Activated B cell treated with CpG ODN at 0.5 μM for 24 hours (primary cell): Measurements from ENCODE around the gene JPH3. TPM values are rescaled to one million over a fixed set of nuclear protein-coding genes. Genes with fewer than 3 reads are reported as not detected.

Experiments used
- ATAC-seq: fragments of 200-7000 bp; cut with Tn5 transposase; one replicate; pipeline ENCODE4 v1.10.0; 2021; ENCODE audit warnings: low read depth, mild to moderate bottlenecking, moderate library complexity
- CTCF ChIA-PET: fragments of 350-600 bp; sonication (Branson Sonifier 250); formaldehyde crosslinking; loops from one replicate; lab custom pipeline; 2021; ENCODE audit warnings: antibody characterized with exemption; lab: Charles Lee
- POLR2A ChIA-PET: fragments of 350-600 bp; sonication (Branson Sonifier 250); formaldehyde crosslinking; loops from one replicate; lab custom pipeline; 2021; ENCODE audit warnings: antibody characterized with exemption; lab: Charles Lee
- DNase-seq: peaks from one replicate; pipeline ENCODE4 v3.0.0; 2022
- H3K27ac Mint-ChIP-seq: one replicate; pipeline ENCODE4 v1.8.0; 2020; ENCODE audit warnings: mixed read lengths
- H3K27me3 Mint-ChIP-seq: one replicate; pipeline ENCODE4 v1.8.0; 2021; ENCODE audit warnings: mixed read lengths
- H3K36me3 Mint-ChIP-seq: one replicate; pipeline ENCODE4 v1.8.0; 2021; ENCODE audit warnings: low read depth, mixed read lengths
- H3K4me1 Mint-ChIP-seq: one replicate; pipeline ENCODE4 v1.8.0; 2021; ENCODE audit warnings: mixed read lengths
- H3K4me3 Mint-ChIP-seq: one replicate; pipeline ENCODE4 v1.8.0; 2020; ENCODE audit warnings: mild to moderate bottlenecking, mixed read lengths
- H3K9me3 Mint-ChIP-seq: one replicate; pipeline ENCODE4 v1.8.0; 2020; ENCODE audit warnings: mixed read lengths
- intact Hi-C: fragments of 100-400 bp; cut with micrococcal nuclease; formaldehyde crosslinking; loops from one replicate; pipeline ENCODE4 v1.15.1; 2024
- total RNA-seq: library from RNA; stranded (reverse); gene quantifications from 2 replicates; pipeline ENCODE4 v1.2.3, GENCODE V29; 2022
- TF ChIP-seq, protein P1 (sequence below): fragments of 200-600 bp; IDR thresholded peaks from one replicate; pipeline ENCODE4 v1.8.0; 2022; ENCODE audit warnings: antibody characterized with exemption, mild to moderate bottlenecking

The JPH3 gene
- total RNA-seq, 1 donor from 2014 or later = not detected

DNA sequence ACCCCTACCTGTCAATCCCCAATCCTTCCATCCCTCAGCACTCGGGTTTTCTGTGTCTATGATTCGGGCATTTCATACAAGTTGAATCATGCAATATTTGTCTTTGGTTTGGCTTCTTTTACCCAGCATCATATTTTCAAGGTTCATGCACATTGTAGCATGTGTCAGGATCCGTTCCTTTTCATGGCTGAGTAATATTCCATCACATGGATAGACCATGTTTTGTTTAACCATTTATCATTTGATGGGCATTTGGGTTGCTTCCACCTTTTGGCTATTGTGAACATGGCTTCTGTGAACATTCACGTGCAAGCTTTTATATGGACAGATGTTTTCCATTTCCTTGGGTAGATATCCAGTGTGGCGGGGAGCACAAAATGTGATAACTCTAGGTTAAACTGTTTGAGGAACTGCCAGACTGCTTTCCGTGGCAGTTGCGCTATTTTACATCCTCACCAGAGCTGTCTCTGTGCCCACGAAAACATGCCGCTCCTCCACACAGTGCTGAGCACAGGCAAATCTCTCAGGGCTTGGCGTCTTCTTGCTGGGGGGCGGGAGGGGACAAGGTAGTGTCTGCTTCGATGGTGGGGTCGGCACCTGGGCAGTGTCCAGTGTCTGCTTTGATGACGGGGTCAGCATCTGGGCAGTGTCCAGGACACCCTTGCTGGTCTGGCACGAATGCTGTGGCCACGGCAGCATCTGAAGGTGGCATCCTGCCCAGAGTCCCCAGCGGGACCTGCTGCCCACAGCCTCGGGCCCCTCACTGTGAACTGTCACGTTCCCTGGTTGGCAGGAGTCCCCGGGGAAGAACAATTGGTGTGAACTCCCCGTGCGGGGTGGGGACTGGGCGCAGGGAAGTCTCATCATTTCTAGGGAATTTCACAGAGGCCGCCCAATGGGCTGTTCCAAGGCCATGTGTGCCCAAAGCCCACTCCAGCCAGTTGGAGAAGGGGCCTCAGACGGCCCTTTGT is 32.4 kb upstream of the JPH3 start:
- no peak overlapping the region for H3K27ac Mint-ChIP-seq
- H3K9me3 Mint-ChIP-seq = no peaks in the 10 kb centered on the region
- H3K4me1 Mint-ChIP-seq = no peaks in the 10 kb centered on the region
- ATAC-seq = no peak
- H3K27me3 Mint-ChIP-seq = peaks cover 9% of the 10 kb centered on the region
- ChIA-PET POLR2A (no interaction called here), CTCF (no interaction called here)
- no peaks in the 10 kb centered on the region for H3K36me3 Mint-ChIP-seq
- intact Hi-C loops = no loop called here
- DNase-seq = no peak
- TF ChIP-seq, protein P1, sequence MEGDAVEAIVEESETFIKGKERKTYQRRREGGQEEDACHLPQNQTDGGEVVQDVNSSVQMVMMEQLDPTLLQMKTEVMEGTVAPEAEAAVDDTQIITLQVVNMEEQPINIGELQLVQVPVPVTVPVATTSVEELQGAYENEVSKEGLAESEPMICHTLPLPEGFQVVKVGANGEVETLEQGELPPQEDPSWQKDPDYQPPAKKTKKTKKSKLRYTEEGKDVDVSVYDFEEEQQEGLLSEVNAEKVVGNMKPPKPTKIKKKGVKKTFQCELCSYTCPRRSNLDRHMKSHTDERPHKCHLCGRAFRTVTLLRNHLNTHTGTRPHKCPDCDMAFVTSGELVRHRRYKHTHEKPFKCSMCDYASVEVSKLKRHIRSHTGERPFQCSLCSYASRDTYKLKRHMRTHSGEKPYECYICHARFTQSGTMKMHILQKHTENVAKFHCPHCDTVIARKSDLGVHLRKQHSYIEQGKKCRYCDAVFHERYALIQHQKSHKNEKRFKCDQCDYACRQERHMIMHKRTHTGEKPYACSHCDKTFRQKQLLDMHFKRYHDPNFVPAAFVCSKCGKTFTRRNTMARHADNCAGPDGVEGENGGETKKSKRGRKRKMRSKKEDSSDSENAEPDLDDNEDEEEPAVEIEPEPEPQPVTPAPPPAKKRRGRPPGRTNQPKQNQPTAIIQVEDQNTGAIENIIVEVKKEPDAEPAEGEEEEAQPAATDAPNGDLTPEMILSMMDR = no peak
- H3K4me3 Mint-ChIP-seq = no peak overlapping the region

DNA sequence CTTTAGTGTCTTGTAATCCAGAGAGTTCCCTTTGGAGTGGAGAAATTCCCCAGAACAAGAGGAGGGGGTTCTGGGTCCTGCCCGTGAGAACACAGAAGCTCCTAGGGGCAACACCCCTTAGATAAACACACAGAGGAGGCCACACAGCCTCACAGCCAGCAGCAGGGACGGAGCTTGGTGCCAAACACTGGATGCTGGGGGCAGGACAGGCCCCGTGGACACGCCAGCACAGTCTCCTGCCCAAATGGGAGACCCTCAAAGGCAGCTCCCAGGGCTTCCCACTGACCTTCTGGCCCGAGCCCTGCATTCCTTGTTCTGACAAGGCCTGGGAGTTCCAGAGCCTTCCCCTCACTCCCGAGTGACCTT is 31.8 kb upstream of the JPH3 start:
- CTCF ChIA-PET = interaction anchor here (0.9 kb wide), 1 partner anchor 66 kb away, joined by 5 read pairs; no protein-coding TSS in a partner anchor
- no peaks in the 10 kb centered on the region for H3K9me3 Mint-ChIP-seq
- no peaks in the 10 kb centered on the region for H3K4me1 Mint-ChIP-seq
- intact Hi-C loops = no loop called here
- TF ChIP-seq, protein P1 = no peak
- peaks cover 13% of the 10 kb centered on the region for H3K27me3 Mint-ChIP-seq
- POLR2A ChIA-PET = no interaction called here
- no peak overlapping the region for H3K4me3 Mint-ChIP-seq
- H3K27ac Mint-ChIP-seq = no peak overlapping the region
- no peaks in the 10 kb centered on the region for H3K36me3 Mint-ChIP-seq
- DNase-seq (no peak), ATAC-seq (no peak)

DNA sequence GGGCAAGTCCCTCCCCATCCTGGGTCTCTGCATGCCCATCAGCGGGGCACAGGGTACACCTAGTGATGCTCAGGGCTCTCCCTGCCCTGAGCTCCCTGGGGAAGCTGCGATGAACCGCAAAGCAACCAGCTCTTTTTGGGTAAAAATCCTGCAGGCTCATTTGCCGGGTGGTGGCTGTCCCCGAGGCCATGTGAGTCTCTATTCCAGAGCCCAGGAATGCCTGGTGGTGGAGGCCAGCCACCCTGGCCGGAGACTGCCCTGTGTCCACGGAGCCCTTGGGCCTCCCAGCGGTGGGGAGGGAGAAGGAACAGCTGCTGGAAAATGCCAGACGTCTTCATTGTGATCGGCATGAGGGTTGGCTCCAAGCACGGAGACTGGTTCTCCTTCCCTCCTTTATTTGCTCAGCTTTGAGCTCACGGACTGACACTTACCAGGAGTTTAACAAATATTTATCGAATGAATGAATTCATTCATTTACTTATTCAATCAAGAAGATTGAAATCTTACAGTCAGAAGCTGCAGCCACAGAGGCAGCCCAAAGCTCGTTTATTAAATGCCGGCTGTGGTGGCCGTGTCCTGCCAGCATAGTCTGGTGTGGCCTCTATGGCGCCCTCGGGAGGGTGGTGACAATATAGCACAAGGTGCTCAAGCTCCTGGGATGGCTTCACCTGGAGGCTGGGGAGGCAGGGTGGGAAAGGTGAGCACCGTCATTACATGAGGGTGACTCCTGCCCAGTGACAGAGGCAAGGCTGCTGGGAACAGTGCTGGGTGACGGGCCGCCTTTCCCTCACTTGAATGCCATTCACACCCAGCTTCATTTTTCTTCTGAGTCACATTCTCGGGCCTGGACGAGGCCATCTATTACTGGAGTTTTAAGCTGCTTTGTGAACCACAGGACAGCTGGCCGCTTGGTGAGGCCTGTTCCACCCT is 31.1 kb upstream of the JPH3 start:
- no peaks in the 10 kb centered on the region for H3K36me3 Mint-ChIP-seq
- DNase-seq = no peak
- no peak overlapping the region for H3K27ac Mint-ChIP-seq
- POLR2A ChIA-PET = no interaction called here
- intact Hi-C loops = no loop called here
- no peaks in the 10 kb centered on the region for H3K4me1 Mint-ChIP-seq
- no peaks in the 10 kb centered on the region for H3K9me3 Mint-ChIP-seq
- H3K27me3 Mint-ChIP-seq = peaks cover 13% of the 10 kb centered on the region
- TF ChIP-seq, protein P1 = no peak
- CTCF ChIA-PET = interaction anchor here (0.9 kb wide), 1 partner anchor 65 kb away, joined by 5 read pairs; no protein-coding TSS in a partner anchor
- ATAC-seq = no peak
- H3K4me3 Mint-ChIP-seq = no peak overlapping the region

DNA sequence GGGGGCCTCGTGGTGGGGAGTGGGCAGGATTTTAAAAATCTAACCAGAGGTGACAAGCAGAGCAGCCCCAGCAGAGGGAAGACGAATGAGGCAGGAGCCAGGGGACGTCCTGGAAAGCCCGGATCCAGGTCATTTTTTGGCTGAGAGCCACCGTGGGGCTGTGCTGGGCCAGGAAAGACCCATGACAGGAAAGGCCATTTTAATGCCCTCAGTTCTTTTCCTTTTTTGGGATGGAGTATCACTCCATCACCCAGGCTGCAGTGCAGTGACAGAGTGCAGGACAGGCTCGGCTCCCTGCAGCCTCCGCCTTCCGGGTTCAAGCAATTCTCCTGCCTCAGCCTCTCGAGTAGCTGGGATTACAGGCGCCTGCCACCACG is 30.5 kb upstream of the JPH3 start:
- Mint-ChIP-seq H3K4me1 (no peaks in the 10 kb centered on the region), H3K9me3 (no peaks in the 10 kb centered on the region), H3K36me3 (no peaks in the 10 kb centered on the region), H3K4me3 (no peak overlapping the region), H3K27me3 (peaks cover 17% of the 10 kb centered on the region), H3K27ac (no peak overlapping the region)
- TF ChIP-seq, protein P1 = no peak
- ChIA-PET CTCF (no interaction called here), POLR2A (no interaction called here)
- intact Hi-C loops = no loop called here
- ATAC-seq = no peak
- no peak for DNase-seq

DNA sequence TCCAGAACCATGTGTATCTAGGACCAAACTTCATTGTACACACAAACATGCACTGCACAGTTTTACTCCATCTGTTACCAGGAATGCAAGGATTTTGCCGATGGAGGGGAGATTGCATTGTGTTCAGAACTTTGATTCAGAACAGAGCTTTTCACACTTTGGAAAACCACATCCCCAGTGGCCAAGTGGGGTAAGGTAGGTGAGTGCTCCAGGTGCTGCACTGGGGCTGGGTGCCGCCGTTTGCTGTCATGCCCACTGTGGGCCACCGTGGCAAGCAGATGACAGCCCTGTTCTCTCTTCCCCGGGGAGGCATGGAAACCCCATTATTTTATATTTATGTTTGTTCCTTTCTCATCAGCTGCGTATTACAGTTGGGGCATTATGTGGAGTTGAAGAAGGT is 29.3 kb upstream of the JPH3 start:
- Mint-ChIP-seq H3K9me3 (no peaks in the 10 kb centered on the region), H3K4me3 (no peak overlapping the region), H3K4me1 (no peaks in the 10 kb centered on the region), H3K27me3 (peaks cover 17% of the 10 kb centered on the region), H3K36me3 (no peaks in the 10 kb centered on the region), H3K27ac (no peak overlapping the region)
- no peak for ATAC-seq
- no peak for DNase-seq
- TF ChIP-seq, protein P1 = no peak
- intact Hi-C loops = no loop called here
- ChIA-PET POLR2A (no interaction called here), CTCF (no interaction called here)
